HG03558 (cell line): ENCODE data around the gene EPHB1.

Experiments
- ATAC-seq: cut with Tn5 transposase; IDR thresholded peaks from one replicate; pipeline ENCODE4 v1.9.1; 2021; ENCODE audit warnings: moderate number of reproducible peaks; ENCODE audit not compliant: unreplicated experiment; ENCODE audit errors: extremely low read depth

The EPHB1 gene

DNA sequence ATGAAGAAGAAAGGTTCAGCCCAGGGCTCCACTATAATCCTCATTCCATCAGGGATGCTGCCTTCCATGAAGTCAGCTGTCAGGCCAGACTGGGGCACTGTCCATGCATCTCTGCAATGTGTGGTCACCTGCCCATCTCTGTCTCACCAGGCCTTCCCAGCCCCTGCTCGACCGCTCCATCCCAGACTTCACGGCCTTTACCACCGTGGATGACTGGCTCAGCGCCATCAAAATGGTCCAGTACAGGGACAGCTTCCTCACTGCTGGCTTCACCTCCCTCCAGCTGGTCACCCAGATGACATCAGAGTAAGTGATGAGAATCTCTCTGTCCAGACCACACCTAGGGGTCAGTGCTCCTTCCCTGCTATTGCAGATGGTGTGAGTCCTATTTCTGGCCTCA is 454.1 kb downstream of the EPHB1 start:
- ATAC-seq = no peak

DNA sequence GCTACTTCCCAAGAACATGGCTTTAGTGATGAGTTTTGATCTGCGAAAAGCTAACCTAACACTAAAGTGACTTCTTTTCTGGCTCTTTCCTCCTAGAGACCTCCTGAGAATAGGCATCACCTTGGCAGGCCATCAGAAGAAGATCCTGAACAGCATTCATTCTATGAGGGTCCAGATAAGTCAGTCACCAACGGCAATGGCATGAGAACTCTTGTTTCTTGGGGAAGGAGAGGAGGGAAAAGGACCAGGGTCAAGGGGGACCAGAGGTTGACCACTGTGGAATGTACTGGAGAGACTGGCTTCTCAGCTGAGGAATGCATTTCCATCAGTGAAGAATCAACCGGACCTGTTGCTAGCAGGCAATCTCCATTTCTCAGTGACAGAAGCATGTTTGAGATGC is 463.9 kb downstream of the EPHB1 start:
- ATAC-seq = no peak

DNA sequence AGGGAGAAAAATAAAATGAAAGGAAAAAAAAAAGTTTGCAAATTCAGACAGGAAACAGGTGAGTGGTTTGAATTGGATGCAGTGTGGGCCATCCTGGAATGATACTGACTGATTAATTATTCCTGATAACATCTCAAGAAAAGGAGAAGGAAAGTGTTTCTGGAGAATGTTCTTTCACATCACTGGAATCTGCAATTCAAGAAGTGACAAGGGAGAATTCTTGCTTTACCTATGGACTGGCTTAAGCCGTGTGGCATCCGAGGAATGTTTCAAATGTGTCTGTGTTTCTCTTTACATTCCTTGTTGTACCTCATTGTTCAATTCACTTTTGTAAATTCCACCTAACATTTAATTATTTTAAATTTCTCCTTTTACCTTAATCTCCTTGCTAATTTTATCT is 465.0 kb downstream of the EPHB1 start:
- ATAC-seq = no peak

DNA sequence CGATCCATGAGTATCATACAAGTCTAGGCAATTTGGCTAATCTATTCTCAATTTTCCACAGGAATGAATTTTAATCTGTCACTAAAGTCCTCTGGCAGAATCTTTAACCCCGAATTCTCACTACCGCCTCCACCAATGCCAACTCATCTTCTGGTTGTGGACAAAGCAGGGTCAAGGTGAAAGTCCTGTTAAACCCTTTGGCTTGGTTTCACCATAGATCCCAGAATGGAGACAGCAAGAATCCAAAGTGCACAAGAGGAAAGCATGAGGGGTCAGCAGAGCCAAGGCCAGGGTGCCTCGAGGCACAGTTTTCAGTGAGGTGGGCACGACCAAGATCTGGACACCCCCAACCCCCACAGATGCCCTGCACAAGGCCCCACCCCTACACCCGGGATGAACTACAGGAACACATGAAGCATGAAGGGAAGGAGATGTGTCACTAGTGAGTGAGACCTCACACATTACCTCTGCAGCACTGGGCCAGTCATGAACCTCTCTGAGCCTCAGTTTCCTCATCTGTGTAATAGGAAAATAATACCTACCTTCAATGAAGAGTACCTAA is 466.2 kb downstream of the EPHB1 start:
- no peak for ATAC-seq

DNA sequence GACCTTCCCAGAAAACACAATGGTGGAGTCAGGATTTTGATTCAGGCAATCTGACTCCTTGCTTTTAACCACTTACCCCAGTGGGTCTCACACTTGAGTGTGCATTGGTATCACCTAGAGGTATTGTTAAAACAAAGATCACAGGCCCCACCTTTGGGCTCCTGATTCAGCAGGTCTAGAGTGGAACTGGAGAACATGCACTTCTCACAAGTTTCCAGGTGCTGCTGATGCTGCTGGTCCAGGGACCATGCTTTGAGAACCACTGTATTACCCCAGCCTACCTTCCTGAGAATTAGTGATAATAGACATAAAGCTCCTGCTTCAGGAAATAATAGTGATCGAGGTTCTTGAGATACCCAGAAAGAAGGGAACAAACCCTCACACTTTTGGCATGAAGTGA is 466.9 kb downstream of the EPHB1 start:
- no peak for ATAC-seq

DNA sequence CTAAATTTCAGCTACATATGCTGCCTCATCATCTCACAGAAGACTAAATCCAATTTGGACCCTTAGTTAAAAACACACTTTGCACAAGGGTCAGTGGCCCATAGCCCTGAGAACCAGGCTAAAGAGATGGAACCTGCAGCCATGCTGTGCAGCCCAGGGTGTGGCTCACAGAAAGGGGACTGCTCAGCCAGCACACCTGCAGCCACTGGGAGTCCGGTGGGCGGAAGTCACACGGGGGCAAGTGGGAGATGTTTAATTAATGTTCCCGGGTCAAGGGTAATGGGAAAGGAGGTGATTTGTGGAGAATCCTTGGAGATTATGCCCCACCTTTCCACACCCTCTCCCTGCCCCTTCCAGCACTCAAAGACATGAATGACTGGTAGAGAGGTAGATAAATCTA is 467.4 kb downstream of the EPHB1 start:
- no peak for ATAC-seq

DNA sequence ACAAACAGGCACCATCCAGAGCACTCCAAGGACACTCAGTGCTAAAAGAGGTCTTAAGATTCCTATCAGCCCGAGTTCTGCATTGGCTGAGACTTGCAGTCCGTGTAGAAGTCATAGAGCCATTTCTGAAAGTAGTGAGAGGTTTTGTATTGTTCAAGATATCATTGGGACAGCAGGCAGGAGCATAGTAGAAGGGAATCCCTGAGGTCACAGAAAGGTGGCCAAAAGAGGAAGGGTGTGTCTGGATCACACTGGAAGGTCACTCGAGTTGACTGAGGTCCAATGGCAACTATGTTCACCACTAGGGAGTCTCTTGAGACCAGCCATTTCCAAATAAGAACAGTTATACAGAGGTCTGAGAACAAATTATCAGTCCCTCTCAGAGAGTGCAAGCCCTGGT is 468.3 kb downstream of the EPHB1 start:
- no peak for ATAC-seq

DNA sequence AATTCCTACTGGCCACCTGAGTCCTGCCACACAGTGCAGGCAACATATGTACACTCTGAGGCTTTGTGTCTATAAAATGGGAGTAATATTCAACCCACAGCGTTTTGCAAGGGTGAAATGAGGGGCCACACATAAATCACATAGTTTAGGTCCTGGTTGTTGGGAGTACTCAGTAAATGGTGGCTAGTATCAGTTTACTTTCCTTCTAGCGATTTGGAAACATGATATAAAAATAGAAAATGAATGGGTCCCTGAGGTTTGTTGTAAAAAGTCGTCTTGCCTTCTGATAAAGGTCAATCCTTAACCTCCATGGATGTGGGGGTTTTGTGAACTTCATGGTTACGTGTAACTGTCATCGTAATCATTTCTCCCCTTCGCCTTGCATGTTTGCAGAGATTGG is 472.4 kb downstream of the EPHB1 start:
- ATAC-seq = no peak

DNA sequence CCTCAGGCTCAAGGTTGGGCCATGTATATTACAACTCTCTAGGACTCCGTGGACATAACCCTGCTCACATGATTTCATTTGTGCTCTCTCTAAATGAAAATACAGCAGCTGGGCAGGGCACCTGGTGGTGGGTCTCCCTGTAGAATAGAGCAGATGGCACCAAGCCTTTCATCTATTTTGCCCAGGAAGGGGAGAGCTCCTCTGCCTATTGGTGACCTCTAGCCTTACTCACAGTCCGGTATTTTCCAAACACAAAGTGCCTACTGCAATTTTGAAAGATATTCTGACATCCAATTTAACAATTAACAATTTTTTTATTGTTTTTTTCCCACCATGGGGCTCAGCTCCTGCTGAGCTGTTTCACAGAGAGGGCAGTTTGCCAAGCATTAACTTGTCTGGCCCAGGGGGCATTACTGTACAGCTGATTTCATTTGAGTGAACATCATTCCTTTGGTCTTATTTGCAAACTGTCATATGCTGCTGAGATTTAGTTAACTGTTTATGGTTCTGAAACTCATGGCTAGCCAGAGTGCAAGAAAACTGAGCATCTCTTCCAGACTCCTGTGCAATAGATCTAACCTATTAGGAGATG is 474.0 kb downstream of the EPHB1 start:
- no peak for ATAC-seq

DNA sequence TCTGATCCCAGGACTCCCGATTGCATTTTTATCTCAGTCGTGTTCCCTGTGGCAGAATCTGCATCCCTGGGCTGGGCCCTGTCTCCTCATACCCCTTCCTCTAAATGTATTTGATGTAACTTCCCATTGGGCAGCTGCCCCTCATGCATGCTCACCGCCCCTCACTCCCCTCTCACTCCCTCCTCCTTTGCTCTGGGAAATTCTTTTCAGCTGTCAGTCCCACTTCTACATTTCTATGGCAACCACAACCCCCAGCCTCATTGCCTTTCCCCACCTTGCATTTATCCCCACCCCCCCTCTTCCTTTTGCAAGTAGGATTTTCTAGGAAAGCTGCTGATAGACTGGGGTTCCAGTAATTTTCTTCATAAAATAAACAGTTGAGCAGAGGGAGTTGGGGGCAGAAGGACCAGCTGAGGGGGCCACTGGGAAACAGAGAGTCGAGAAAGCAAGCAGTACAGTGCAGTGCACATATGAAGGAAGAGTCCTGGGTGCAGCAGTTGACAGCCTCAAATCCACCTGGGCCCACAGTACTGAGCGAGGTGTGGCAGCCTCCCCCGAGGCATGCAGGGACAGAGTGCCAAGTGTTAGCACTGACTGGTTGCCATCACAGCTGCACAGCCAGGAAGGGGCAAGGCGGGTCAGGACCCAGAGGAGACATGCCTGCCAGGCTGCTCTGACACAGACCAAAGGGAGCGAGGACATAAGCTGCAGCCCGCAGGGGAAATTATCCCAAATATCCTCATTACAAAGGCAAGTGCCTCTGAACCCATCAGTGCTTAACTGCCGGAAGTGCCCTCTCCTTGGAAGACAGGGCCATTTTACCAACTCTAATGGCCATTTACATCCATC is 476.3 kb downstream of the EPHB1 start:
- no peak for ATAC-seq

DNA sequence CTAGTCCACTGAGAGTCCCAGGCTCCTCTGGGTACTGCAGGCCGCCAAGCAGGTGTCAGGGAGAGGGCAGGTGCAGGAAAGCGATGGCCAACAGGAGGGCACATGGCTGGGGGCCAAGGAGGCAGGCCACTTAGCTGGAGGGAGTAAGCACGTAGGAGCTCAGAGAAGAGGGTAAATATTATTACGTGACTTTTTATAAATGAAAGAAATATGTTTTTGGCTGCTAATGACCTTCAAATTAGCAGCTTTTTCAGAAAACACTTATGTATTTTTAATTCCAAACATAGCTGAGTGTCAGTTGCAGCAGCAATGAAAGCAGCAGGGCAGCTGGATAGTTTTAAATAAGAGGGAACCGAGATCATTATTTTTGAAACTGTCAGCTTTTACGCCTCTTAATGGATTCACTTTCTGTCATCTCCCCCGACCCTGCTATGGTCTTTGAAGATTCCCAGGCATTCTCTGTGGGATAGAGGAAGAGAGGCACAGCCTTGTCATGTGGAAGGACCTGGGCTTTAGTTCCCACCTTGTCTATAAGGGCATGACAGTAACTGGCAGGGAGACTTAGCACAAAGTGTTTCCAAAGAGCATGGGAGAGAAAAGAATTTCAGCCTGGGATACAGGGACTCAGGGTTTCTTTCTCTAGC is 477.1 kb downstream of the EPHB1 start:
- no peak for ATAC-seq

DNA sequence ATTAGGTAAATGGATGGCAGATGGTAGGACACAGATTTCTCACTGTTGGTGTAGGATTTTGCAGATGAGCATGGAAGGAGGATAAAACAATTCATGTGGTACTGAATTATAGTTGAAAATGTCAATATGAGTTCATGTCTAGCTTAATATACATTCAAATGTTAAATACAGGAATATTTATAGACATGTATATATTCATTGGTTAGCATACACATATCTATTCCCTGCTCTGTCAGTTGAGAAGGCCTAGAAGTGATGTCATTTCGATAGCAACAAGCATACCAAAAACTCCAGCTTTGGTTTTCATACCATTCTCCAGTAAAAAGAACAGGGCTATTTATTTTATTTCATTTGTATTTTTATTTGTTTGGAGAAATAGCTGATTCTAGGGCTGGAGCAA is 497.1 kb downstream of the EPHB1 start:
- no peak for ATAC-seq

DNA sequence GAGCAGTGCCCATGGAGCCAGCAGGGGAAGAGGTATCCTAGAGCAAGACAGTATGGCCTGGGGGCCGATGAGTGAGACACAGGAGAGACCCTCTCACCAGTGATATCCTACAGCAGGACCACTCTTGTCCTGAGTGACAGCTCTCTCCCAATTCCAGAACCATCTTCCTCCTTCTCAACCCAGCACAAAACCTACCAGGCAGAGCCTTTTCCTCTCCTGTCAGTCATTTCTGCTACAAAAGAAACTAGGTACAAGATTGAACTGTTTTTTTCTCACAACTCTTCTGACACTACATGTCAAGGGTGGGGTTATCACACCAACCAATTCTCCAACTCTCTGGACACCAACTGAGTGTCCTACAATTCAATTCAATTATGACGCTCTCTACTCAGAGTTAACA is 506.6 kb downstream of the EPHB1 start:
- no peak for ATAC-seq

DNA sequence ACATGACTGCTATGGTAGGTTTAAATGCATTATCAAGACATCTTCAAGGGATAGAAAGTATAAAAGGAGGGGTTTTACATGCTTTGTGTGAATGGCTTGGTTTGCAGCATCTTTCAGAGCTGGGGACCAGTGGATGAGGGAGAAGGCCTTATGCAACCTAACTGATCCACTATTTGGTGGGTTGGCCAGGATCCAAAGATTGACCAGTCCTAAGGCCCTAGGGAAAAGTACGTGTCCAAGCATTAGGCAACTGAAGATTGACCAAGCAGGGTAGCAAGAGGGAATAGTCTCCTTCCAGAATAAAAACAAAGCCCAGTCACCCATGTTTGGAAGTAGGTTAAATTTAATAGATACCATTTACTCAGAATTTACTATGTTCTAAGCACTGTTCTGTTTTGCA is 509.3 kb downstream of the EPHB1 start:
- no peak for ATAC-seq
